GM11168 (cell line): ENCODE measurements around the gene SRMS.

Experiments
- in situ Hi-C: fragments of 300-500 bp; cut with MboI; formaldehyde crosslinking; loops from one replicate; pipeline ENCODE4 v1.12.0; 2022; ENCODE audit warnings: low sequenced_read_pairs; ENCODE audit not compliant: unreplicated experiment

The SRMS gene

DNA sequence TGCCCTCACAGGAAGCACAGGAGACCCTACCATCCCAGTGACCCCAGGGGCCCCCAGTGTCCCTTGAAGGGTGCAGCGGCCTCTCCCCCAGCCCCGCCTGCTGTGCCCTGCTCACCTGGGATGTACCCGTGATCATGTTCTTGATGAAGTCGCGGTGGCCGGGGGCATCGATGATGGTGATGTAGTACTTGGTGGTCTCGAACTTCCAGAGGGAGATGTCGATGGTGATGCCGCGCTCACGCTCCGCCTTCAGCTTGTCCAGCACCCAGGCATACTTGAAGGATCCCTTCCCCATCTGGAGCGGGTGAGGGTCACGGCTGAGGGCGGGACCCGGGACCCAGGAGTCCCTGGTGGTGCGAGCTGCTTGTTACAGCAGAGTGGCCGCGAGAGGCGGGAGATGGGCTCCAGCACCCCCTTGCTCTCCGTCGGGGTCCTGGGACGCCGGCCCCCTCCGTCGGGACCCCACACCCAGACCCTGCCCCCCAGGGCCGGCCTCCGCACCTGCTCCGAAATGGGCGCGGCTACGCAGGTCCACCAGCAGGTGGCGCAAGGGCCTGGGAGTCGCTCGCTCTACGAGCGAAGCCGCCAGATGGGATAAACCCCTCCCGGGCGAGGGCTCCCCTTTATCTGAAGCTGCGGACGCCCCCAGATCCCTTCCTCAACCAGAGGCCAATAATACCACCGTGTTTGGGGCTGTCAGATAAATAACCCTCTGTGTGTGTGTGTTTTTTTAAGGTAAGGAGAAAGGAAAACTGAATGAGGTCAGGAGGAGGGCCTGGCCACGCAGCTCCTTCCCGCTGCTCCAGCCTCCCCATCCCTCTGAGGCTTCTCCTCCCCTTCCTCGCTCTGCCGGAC lies 51.6 kb downstream of the SRMS start:
- in situ Hi-C loops: no loop called here

DNA sequence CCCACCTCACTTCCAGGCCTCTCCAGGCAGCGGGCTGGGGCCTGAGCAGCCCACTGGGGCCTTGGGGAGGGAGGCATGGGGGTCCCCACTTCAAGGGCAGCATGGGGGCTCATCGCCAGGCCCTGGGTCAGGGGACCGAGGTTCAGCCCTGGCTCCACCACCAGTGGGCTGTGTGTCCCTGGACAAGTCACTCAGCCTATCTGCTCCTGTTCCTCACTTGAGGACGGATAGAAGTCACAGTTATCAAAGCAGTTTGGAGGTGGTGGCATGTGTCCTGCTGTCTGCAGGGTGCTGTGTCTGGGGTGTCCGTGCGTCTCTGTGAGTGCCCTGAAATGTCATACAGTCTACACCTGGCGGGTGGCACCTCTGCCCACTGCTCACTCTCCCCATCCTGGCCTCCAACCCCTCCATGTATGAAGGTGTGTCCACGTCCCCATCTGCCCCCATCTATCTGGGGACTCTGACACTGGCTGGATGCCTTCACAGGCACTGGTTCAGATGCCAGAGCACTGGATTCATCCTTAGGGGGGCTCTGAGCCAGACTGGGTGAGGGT lies 52.3 kb downstream of the SRMS start:
- in situ Hi-C loops: no loop called here

DNA sequence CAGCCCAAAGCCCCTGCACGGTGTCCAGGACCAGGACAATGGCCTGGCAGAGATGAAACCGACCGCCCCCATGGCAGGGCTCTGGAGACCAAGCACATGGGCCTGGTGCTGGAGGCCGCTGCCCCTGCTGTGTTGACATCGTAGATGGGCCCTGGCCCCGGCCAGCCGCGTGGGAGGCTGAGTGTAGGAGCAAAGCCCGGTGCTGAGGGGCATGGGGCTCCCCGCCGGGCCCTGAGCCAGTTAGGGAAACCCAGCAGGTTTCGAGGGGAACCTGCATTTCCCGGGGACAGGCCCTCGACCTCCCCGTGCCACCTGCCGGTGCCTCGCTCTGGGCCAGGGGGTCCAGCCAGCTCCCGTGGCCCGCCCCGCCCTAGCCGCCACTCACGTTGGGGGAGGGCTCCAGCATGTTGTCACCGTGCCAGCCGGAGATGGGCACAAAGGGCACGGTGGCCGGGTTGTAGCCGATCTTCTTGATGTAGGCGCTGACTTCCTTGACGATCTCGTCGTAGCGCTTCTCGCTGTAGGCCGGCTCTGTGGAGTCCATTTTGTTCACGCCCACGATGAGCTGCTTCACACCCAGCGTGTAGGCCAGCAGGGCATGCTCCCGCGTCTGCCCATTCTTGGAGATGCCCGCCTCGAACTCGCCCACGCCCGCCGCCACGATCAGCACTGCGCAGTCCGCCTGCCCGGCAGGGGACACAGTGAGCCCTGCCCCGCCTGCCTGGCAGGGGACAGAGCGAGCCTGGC lies 53.0 kb downstream of the SRMS start:
- in situ Hi-C loops: no loop called here

DNA sequence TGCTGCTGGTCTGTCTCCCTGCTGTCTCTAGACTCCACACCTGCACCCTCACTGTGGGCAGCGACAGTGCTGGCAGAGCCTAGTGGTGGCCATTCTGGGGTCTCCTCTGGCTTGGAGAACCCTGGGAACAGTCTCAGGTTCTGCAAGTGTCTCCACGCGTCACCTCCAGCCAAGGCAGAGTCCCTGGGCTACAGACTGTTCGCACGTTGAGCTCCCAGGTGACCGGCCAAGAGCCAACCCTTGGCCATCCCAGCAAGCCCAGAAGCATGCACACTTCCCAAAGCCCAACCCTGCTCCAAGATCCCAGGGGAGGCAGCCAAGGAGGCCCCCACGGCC lies 53.5 kb downstream of the SRMS start:
- in situ Hi-C loops: no loop called here

DNA sequence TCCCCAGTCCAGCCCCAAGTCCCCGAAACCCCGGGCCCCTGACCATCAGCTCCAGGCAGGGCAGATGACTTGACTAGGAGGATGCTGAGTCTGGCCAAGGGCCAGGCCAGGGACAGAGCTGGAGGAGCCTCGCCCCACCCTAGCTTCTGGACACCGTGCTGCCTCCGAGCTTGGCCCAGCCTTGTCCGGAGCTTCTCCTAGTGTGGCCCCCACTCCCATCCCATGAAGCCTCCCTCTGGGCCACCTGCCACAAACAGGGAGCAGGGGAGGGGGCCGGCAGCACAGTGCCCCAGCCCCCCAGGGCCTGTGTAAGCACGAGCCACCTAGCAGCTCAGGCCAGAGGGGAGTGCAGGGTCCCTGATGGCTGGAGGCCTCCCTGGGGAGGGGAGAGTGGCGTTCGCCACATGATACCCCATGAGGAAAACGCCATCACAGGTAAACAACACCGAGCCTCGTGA lies 54.0 kb downstream of the SRMS start:
- in situ Hi-C loops: no loop called here

DNA sequence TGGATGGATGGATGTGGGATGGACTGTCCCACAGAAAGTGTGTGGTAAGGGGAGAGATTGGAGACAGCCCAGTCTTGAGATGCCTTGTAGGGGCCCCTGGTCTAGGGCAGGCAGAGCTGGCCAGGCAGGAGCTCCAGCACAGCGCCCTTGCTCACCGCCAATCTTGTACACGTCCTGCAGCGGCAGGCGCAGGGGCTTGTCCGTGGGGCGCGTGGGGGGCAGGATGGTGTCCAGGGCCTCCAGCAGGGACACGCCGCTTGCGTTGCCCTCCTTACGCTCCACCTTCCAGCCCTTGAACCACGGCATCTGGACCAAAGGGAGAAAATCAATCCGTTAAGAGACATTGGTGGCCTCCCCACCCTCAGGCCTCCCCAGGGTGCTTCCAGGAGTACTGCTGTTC lies 54.6 kb downstream of the SRMS start:
- in situ Hi-C loops: no loop called here

DNA sequence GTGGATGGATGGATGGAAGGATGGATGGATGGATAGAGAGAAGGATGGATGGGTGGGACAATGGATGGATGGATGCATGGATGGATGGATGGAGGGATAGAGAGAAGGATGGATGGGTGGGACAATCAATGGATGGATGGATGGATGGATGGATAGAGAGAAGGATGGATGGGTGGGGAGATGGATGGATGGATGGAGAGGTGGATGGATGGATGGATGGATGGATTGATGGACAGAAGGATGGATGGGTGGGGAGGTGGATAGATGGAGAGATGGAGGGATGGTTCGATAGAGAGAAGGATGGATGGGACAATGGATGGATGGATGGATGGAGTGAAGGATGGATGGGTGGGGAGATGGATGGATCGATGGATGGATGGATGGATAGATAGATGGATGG lies 55.0 kb downstream of the SRMS start:
- in situ Hi-C loops: no loop called here

DNA sequence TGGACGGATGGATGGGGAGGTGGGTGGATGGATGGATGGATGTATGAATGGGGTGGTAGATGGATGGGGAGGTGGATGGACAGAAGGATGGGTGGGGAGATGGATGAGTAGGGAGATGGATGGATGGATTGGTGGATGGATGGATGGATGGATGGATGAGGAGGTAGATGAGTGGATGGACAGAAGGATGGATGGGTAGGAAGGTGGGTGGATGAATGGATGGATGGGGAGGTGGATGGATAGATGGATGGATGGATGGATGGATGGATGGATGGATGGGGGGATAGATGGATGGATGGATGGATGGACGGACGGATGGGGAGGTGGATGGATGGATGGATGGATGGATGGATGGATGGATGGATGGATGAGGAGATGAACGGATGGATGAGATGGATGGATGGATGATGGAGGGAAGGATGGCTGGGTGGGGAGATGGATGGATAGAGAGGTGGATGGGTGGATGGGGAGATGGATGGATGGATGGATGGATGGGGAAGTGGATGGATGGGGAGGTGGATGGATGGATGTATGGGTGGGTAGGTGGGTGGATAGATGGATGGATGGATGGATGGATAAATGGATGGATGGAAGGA lies 55.8 kb downstream of the SRMS start:
- in situ Hi-C loops: no loop called here

DNA sequence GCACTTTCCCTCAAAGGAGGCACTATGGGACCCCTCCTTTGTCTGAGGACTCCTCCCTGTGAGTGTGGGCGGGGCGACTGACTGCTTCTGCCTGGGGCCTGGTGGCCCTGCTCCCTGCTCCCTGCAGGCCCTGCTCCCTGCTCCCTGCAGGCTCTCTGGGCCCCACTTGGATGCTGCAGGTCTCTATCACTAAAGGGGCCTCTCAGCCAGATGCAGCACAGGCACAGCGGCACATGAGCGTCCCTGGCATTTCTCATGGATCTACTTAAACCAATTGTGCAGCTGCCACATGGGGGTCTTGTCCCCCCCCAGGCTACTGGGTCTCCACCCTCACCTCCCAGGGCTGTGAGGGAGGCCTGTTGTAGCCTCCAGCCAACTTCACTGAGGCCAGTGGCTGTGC lies 56.5 kb downstream of the SRMS start:
- in situ Hi-C loops: no loop called here
